ENCODE results near the gene ANKDD1A. TPM values are rescaled to one million over a fixed set of nuclear protein-coding genes. Genes with fewer than 3 reads are reported as not detected.

Gene ANKDD1A
- total RNA-seq, 4 donors from 2014 or later, result 5.9 to 18.5 (median 7.5) TPM

GRCh38 chr15:64982472-64982871, 70.8 kb downstream of the ANKDD1A start:
- no peak for TF ChIP-seq CTCF (IDR thresholded peaks at IDR 0.05)
- DNase-seq (ENCODE audit: low spot score), result no peak
- no peak for ATAC-seq (ENCODE audit: low FRiP score)

GRCh38 chr15:64985366-64986033, 73.8 kb downstream of the ANKDD1A start:
- TF ChIP-seq CTCF (IDR thresholded peaks at IDR 0.05), result no peak
- ATAC-seq (ENCODE audit: low FRiP score) (no peak), DNase-seq (ENCODE audit: low spot score) (no peak)

GRCh38 chr15:64987136-64987535, 75.4 kb downstream of the ANKDD1A start:
- no peak for ATAC-seq (ENCODE audit: low FRiP score)
- no peak for DNase-seq (ENCODE audit: low spot score)
- TF ChIP-seq CTCF (IDR thresholded peaks at IDR 0.05), result no peak

- DNase-seq (ENCODE audit: low spot score), result peak; percentile 82
- ATAC-seq (ENCODE audit: low FRiP score), result peak; percentile 95
- no peak for TF ChIP-seq CTCF (IDR thresholded peaks at IDR 0.05)
These were observed 77.9 kb downstream of the ANKDD1A start, which contains the start of gene SPG21 for GRCh38 chr15:64989416-64990167. Gene SPG21 (minus strand): TSS chr15:64989914. CDS start chr15:64983569, 6,345 bp downstream.

GRCh38 chr15:64990168-64990470, 78.4 kb downstream of the ANKDD1A start:
- ATAC-seq (ENCODE audit: low FRiP score) (peak; percentile 60), DNase-seq (ENCODE audit: low spot score) (no peak)
- no peak for TF ChIP-seq CTCF (IDR thresholded peaks at IDR 0.05)

GRCh38 chr15:64991536-64992135, 79.9 kb downstream of the ANKDD1A start:
- ATAC-seq (ENCODE audit: low FRiP score), result no peak
- TF ChIP-seq CTCF (IDR thresholded peaks at IDR 0.05), result no peak
- DNase-seq (ENCODE audit: low spot score), result no peak
